ENCODE results near the gene EXOC4.

Gene EXOC4

DNA sequence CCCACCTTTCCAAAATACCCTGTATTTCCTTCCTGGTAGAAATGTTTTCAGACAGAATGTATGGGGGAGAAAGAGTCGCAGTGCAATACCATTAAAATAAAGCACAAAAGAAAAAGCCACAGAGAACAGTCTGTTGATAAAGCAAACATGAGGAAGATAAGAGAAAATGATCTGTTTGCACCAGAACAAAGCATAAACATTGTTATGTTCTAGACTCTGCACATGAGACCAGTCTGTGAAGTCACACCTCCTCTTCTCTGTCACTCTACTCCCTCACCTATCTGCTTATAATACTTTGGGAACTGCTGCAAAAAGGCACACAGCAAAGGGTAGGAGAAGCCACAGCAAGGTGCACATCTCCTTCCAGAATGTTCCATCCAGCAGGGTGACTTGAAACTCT, 807.0 kb downstream of the EXOC4 start:
- no peaks in the 10 kb centered on the region for H3K27me3 ChIP-seq (ENCODE audit: insufficient read depth, low read length, poor library complexity, severe bottlenecking)
- no peaks in the 10 kb centered on the region for H3K9me3 ChIP-seq (ENCODE audit: insufficient read depth, low read depth, low read length)
- no peaks in the 10 kb centered on the region for H3K9me2 ChIP-seq (replicated peaks; ENCODE audit: low read depth, low read length)
- no peaks in the 10 kb centered on the region for H3K4me1 ChIP-seq (ENCODE audit: insufficient read depth, low read length, poor library complexity, severe bottlenecking)
- no peaks in the 10 kb centered on the region for H3F3A ChIP-seq (ENCODE audit: low read depth)
- no peak for TF ChIP-seq EZH2phosphoT487 (IDR thresholded peaks at IDR 0.05; ENCODE audit: borderline replicate concordance)
- TF ChIP-seq, protein P1, sequence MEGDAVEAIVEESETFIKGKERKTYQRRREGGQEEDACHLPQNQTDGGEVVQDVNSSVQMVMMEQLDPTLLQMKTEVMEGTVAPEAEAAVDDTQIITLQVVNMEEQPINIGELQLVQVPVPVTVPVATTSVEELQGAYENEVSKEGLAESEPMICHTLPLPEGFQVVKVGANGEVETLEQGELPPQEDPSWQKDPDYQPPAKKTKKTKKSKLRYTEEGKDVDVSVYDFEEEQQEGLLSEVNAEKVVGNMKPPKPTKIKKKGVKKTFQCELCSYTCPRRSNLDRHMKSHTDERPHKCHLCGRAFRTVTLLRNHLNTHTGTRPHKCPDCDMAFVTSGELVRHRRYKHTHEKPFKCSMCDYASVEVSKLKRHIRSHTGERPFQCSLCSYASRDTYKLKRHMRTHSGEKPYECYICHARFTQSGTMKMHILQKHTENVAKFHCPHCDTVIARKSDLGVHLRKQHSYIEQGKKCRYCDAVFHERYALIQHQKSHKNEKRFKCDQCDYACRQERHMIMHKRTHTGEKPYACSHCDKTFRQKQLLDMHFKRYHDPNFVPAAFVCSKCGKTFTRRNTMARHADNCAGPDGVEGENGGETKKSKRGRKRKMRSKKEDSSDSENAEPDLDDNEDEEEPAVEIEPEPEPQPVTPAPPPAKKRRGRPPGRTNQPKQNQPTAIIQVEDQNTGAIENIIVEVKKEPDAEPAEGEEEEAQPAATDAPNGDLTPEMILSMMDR (conservative IDR thresholded peaks at IDR 0.05; ENCODE audit: low read length), result no peak
- no peaks in the 10 kb centered on the region for H3K79me2 ChIP-seq (ENCODE audit: insufficient read depth, low read length)
- no peak overlapping the region for H3K4me3 ChIP-seq (ENCODE audit: low read length, poor library complexity, severe bottlenecking)
- no peaks in the 10 kb centered on the region; the same call in 1 of the 2 replicates for H3K36me3 ChIP-seq (ENCODE audit: insufficient read depth, low read length)
- no peak overlapping the region for H3K9ac ChIP-seq (ENCODE audit: low read depth, low read length, poor library complexity, severe bottlenecking)
- H3K4me2 ChIP-seq (ENCODE audit: low read depth, low read length, poor library complexity, severe bottlenecking), result no peak overlapping the region
- no peaks in the 10 kb centered on the region for H4K20me1 ChIP-seq (ENCODE audit: insufficient read depth, low read length, poor library complexity, severe bottlenecking)
- no peak overlapping the region for H2AFZ ChIP-seq (ENCODE audit: low read length)

GRCh38 chr7:134060874-134061273, 808.0 kb downstream of the EXOC4 start:
- H3K9me2 ChIP-seq (replicated peaks; ENCODE audit: low read depth, low read length), result no peaks in the 10 kb centered on the region
- H3K4me3 ChIP-seq (ENCODE audit: low read length, poor library complexity, severe bottlenecking), result no peak overlapping the region
- no peaks in the 10 kb centered on the region for H3K79me2 ChIP-seq (ENCODE audit: insufficient read depth, low read length)
- TF ChIP-seq, protein P1 (conservative IDR thresholded peaks at IDR 0.05; ENCODE audit: low read length), result no peak
- TF ChIP-seq EZH2phosphoT487 (IDR thresholded peaks at IDR 0.05; ENCODE audit: borderline replicate concordance), result no peak
- H2AFZ ChIP-seq (ENCODE audit: low read length), result no peak overlapping the region
- no peak overlapping the region for H3K9ac ChIP-seq (ENCODE audit: low read depth, low read length, poor library complexity, severe bottlenecking)
- no peaks in the 10 kb centered on the region for H4K20me1 ChIP-seq (ENCODE audit: insufficient read depth, low read length, poor library complexity, severe bottlenecking)
- H3K4me1 ChIP-seq (ENCODE audit: insufficient read depth, low read length, poor library complexity, severe bottlenecking), result no peaks in the 10 kb centered on the region
- no peak overlapping the region for H3K4me2 ChIP-seq (ENCODE audit: low read depth, low read length, poor library complexity, severe bottlenecking)
- H3K27me3 ChIP-seq (ENCODE audit: insufficient read depth, low read length, poor library complexity, severe bottlenecking), result no peaks in the 10 kb centered on the region
- H3K9me3 ChIP-seq (ENCODE audit: insufficient read depth, low read depth, low read length), result no peaks in the 10 kb centered on the region
- H3F3A ChIP-seq (ENCODE audit: low read depth), result no peaks in the 10 kb centered on the region
- no peaks in the 10 kb centered on the region; the same call in 1 of the 2 replicates for H3K36me3 ChIP-seq (ENCODE audit: insufficient read depth, low read length)

- TF ChIP-seq, protein P1 (conservative IDR thresholded peaks at IDR 0.05; ENCODE audit: low read length), result no peak
- TF ChIP-seq EZH2phosphoT487 (IDR thresholded peaks at IDR 0.05; ENCODE audit: borderline replicate concordance), result no peak
These were observed 809.6 kb downstream of the EXOC4 start for GRCh38 chr7:134062460-134062859.

More at GRCh38 chr7:134062460-134062859, 809.6 kb downstream of the EXOC4 start:
- no peak overlapping the region for H3K9ac ChIP-seq (ENCODE audit: low read depth, low read length, poor library complexity, severe bottlenecking)
- no peaks in the 10 kb centered on the region for H3K9me2 ChIP-seq (replicated peaks; ENCODE audit: low read depth, low read length)
- no peaks in the 10 kb centered on the region for H4K20me1 ChIP-seq (ENCODE audit: insufficient read depth, low read length, poor library complexity, severe bottlenecking)
- H3K4me3 ChIP-seq (ENCODE audit: low read length, poor library complexity, severe bottlenecking), result no peak overlapping the region
- no peaks in the 10 kb centered on the region for H3K27me3 ChIP-seq (ENCODE audit: insufficient read depth, low read length, poor library complexity, severe bottlenecking)
- H3K36me3 ChIP-seq (ENCODE audit: insufficient read depth, low read length), result peaks cover 5% of the 10 kb centered on the region; the same call in 1 of the 2 replicates
- no peak overlapping the region for H3K4me2 ChIP-seq (ENCODE audit: low read depth, low read length, poor library complexity, severe bottlenecking)
- H3K9me3 ChIP-seq (ENCODE audit: insufficient read depth, low read depth, low read length), result no peaks in the 10 kb centered on the region
- H3F3A ChIP-seq (ENCODE audit: low read depth), result no peaks in the 10 kb centered on the region
- H3K79me2 ChIP-seq (ENCODE audit: insufficient read depth, low read length), result no peaks in the 10 kb centered on the region
- H3K4me1 ChIP-seq (ENCODE audit: insufficient read depth, low read length, poor library complexity, severe bottlenecking), result no peaks in the 10 kb centered on the region
- H2AFZ ChIP-seq (ENCODE audit: low read length), result no peak overlapping the region
